K562 (cell line): ENCODE results near the gene SYCE1. TPM values are rescaled to one million over a fixed set of nuclear protein-coding genes. Genes with fewer than 3 reads are reported as not detected.

ENCODE experiments used
- ARID3A ChIP-seq: IDR thresholded peaks from 2 replicates; pipeline ENCODE4 v1.6.1; 2012; ENCODE audit warnings: low read depth, low read length, improper control_type of control experiment, borderline replicate concordance
- ATF3 ChIP-seq, 2 experiments: fragments of 450-650 bp in 1 of 2; sonication (generic) in 1 of 2; formaldehyde crosslinking in 1 of 2; IDR thresholded peaks in 1 of 2; conservative IDR thresholded peaks in 1 of 2; 2 replicates each; pipeline versions ENCODE4 v1.6.1 to v1.8.1; 2016 to 2023; ENCODE audit warnings: mild to moderate bottlenecking in 2 of 2, moderate library complexity in 2 of 2, inconsistent platforms in 1 of 2, missing genetic modification reagents in 1 of 2
- CBFB ChIP-seq: sonication (generic); formaldehyde crosslinking; IDR thresholded peaks from 2 replicates; pipeline ENCODE4 v1.4.0; 2020; ENCODE audit warnings: mild to moderate bottlenecking, missing genetic modification reagents
- DNMT1 ChIP-seq: fragments of 450-650 bp; IDR thresholded peaks from 2 replicates; pipeline ENCODE4 v1.6.1; 2016; ENCODE audit warnings: antibody characterized with exemption, mild to moderate bottlenecking
- ETV1 ChIP-seq: fragments of 450-650 bp; conservative IDR thresholded peaks from 2 replicates; pipeline ENCODE4 v1.6.1; 2016; ENCODE audit warnings: missing genetic modification characterization, control low read depth, low read depth, missing compliant biosample characterization
- NFXL1 ChIP-seq: fragments of 450-650 bp; formaldehyde crosslinking; IDR thresholded peaks from 2 replicates; pipeline ENCODE4 v1.4.0; 2021; ENCODE audit warnings: mild to moderate bottlenecking
- POLR2A ChIP-seq: fragments of 450-650 bp; conservative IDR thresholded peaks from 2 replicates; pipeline ENCODE4 v1.6.1; 2016
- ZBTB40 ChIP-seq, 2 experiments: fragments of 450-650 bp in 1 of 2; sonication (generic) in 1 of 2; formaldehyde crosslinking in 1 of 2; IDR thresholded peaks; 2 replicates each; pipeline versions ENCODE4 v1.7.1 to v1.9.0; 2016 to 2022; ENCODE audit warnings: inconsistent platforms in 1 of 2, mild to moderate bottlenecking in 1 of 2, missing genetic modification reagents in 1 of 2
- polyA plus RNA-seq, 8 experiments: library from polyadenylated mRNA; depleted of rRNA in 4 of 8; stranded (reverse) in 5 of 8; unstranded in 3 of 8; fragments of >200 nt; fragmentation: Nextera tagmentation in 2 of 8; fragmentation: Illumina TruSeq in 1 of 8; extraction: Ambion mirVana in 2 of 8; extraction: Trizol in 1 of 8; gene quantifications; 2 replicates each; pipeline versions ENCODE4 v1.2.1 to v1.2.3, GENCODE V29; 2011 to 2014; ENCODE audit warnings: inconsistent platforms in 1 of 8, missing spikeins in 1 of 8
- total RNA-seq, 7 experiments: library from RNA; depleted of rRNA in 6 of 7; stranded (reverse); fragments of >200 nt in 6 of 7; fragmentation: Illumina TruSeq in 2 of 7; extraction: Trizol in 2 of 7; gene quantifications; 2 replicates each; pipeline versions ENCODE4 v1.2.1 to v1.2.3, GENCODE V29; 2011 to 2021; ENCODE audit warnings: low replicate concordance in 1 of 7
- TF ChIP-seq, protein P1 (sequence below): sonication (generic); formaldehyde crosslinking; IDR thresholded peaks from 2 replicates; pipeline ENCODE4 v1.8.0; 2022; ENCODE audit warnings: mild to moderate bottlenecking, missing genetic modification reagents
- TF ChIP-seq, protein P2 (sequence below), 3 experiments: IDR thresholded peaks in 2 of 3; conservative IDR thresholded peaks in 1 of 3; 2 replicates each; pipeline ENCODE4 v1.5.1; 2011 to 2012; ENCODE audit warnings: low read length in 3 of 3, mild to moderate bottlenecking in 3 of 3, control low read depth in 2 of 3, improper control_type of control experiment in 1 of 3, inconsistent platforms in 1 of 3, low read depth in 1 of 3, mixed read lengths in 1 of 3, moderate library complexity in 1 of 3; ENCODE audit not compliant: insufficient read depth in 2 of 3

The SYCE1 gene
- total and polyA plus RNA-seq, 9 of the 15 experiments (the other 6 are each of a cell fraction or from before 2014, with no cell fraction given), result not detected

- TF ChIP-seq, protein P1, sequence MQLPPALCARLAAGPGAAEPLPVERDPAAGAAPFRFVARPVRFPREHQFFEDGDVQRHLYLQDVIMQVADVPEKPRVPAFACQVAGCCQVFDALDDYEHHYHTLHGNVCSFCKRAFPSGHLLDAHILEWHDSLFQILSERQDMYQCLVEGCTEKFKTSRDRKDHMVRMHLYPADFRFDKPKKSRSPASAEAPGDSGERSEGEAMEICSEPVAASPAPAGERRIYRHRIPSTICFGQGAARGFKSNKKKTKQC (CRISPR knock-in tag), result 0 out of 2 replicates have a peak, but pooled peaks have one; percentile 31
- TF ChIP-seq ZBTB40 (IDR thresholded peaks at IDR 0.05), result peak; percentile 85
- no peak for TF ChIP-seq ZBTB40 (CRISPR knock-in tag; IDR thresholded peaks at IDR 0.05)
- TF ChIP-seq NFXL1, result no peak
- TF ChIP-seq ATF3 (IDR thresholded peaks at IDR 0.05), result no peak
- TF ChIP-seq ATF3 (CRISPR knock-in tag; conservative IDR thresholded peaks at IDR 0.05), result 0 out of 2 replicates have a peak, but pooled peaks have one; percentile 15
- TF ChIP-seq, protein P2, sequence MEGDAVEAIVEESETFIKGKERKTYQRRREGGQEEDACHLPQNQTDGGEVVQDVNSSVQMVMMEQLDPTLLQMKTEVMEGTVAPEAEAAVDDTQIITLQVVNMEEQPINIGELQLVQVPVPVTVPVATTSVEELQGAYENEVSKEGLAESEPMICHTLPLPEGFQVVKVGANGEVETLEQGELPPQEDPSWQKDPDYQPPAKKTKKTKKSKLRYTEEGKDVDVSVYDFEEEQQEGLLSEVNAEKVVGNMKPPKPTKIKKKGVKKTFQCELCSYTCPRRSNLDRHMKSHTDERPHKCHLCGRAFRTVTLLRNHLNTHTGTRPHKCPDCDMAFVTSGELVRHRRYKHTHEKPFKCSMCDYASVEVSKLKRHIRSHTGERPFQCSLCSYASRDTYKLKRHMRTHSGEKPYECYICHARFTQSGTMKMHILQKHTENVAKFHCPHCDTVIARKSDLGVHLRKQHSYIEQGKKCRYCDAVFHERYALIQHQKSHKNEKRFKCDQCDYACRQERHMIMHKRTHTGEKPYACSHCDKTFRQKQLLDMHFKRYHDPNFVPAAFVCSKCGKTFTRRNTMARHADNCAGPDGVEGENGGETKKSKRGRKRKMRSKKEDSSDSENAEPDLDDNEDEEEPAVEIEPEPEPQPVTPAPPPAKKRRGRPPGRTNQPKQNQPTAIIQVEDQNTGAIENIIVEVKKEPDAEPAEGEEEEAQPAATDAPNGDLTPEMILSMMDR (IDR thresholded peaks at IDR 0.05 in 2 of 3, conservative IDR thresholded peaks at IDR 0.05 in 1 of 3; ENCODE audit: insufficient read depth in 2 of 3, low read depth in 1 of 3, low read length in 3 of 3), result peak; percentile 93 to 96 (median 95)
- no peak for TF ChIP-seq DNMT1
- no peak for TF ChIP-seq ARID3A
- peak; percentile 42 for TF ChIP-seq POLR2A
- TF ChIP-seq CBFB, result peak; percentile 63; the same call in 1 of the 2 replicates
- peak; percentile 62 for TF ChIP-seq ETV1 (tag)
Measured at GRCh38 chr10:133520193-133520738, 45.1 kb downstream of the SYCE1 start (continued).
